Thyroid gland (tissue), 4 donors: ENCODE results near the gene SLC2A13. TPM values are rescaled to one million over a fixed set of nuclear protein-coding genes. Genes with fewer than 3 reads are reported as not detected.

Experiments used
- DNase-seq, 2 donors: peaks; one replicate each; pipeline ENCODE4 v3.0.0-alpha.2; 2019
- H3K27ac ChIP-seq, 3 donors: fragments of 200-600 bp; sonication (generic); 1 replicate in 2 of 3; 2 replicates in 1 of 3; pipeline ENCODE4 v1.5.1; 2016 to 2019; ENCODE audit warnings: mild to moderate bottlenecking in 1 of 3, moderate library complexity in 1 of 3
- H3K27me3 ChIP-seq: fragments of 200-600 bp; sonication (generic); one replicate; pipeline ENCODE4 v1.5.1; 2019
- H3K36me3 ChIP-seq, 2 donors: fragments of 200-600 bp; sonication (generic); one replicate each; pipeline ENCODE4 v1.5.1; 2016 to 2019
- H3K4me1 ChIP-seq, 2 donors: fragments of 200-600 bp; sonication (generic); one replicate each; pipeline ENCODE4 v1.5.1; 2017 to 2019
- H3K4me3 ChIP-seq, 3 donors: fragments of 200-600 bp; sonication (generic); replicated peaks in 1 of 3; 1 replicate in 2 of 3; 2 replicates in 1 of 3; pipeline ENCODE4 v1.5.1; 2016; ENCODE audit warnings: mild to moderate bottlenecking in 1 of 3
- H3K9me3 ChIP-seq: fragments of 200-600 bp; sonication (generic); one replicate; pipeline ENCODE4 v1.5.1; 2017
- CTCF ChIP-seq, 6 experiments: fragments of 200-600 bp in 3 of 6; fragments of 450-650 bp in 3 of 6; sonication (generic) in 3 of 6; IDR thresholded peaks; one replicate each; pipeline ENCODE4 v1.5.1; 2016 to 2019; ENCODE audit warnings: antibody characterized with exemption in 6 of 6, mild to moderate bottlenecking in 2 of 6, inconsistent platforms in 1 of 6, moderate library complexity in 1 of 6
- POLR2A ChIP-seq, 2 donors: fragments of 450-650 bp; IDR thresholded peaks; one replicate each; pipeline ENCODE4 v1.6.1; 2017; ENCODE audit warnings: antibody characterized with exemption in 2 of 2, mild to moderate bottlenecking in 2 of 2, moderate library complexity in 1 of 2
- WGBS, 2 donors: methylation state at CpG; one replicate each; pipeline ENCODE4 v1.1.5; 2017; 5-methylcytosine and 5-hydroxymethylcytosine counted together
- intact Hi-C: fragments of 100-400 bp; cut with DNase I; formaldehyde crosslinking; loops from one replicate; pipeline ENCODE4 v1.15.1; 2023
- total RNA-seq, 4 donors: library from RNA; depleted of rRNA; stranded (reverse); fragments of >200 nt; gene quantifications; one replicate each; pipeline ENCODE4 v1.2.3, GENCODE V29; 2016

The SLC2A13 gene
- total RNA-seq, 4 donors from 2014 or later = 9.8 to 21.3 (median 10.0) TPM

DNA sequence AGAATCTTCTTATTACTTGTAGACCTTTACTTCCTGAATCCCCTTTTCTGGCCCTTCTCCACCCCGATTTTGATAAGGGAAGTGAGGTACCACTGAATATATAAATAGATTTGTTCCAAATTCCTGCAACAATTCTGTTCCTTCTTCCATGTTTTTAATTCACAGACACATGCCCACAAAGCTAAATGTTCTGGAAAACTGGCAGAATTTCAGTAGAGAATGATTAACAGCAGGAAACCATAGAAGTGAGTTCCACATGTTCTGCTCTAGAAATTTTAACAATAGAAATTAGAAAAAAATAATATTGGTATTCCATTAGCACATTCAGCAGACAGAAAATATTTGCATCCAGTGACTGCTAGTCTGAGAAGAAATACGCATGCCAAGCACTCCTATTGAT lies 139.6 kb downstream of the SLC2A13 start:
- no peak overlapping the region for H3K4me3 ChIP-seq
- intact Hi-C loops = no loop called here
- DNase-seq = no peak
- WGBS, 2 donors = 67 to 81% methylated on average over 2 of the region's 2 CpGs
- no peak overlapping the region for H3K27ac ChIP-seq
- H3K27me3 ChIP-seq = no peaks in the 10 kb centered on the region
- no peaks in the 10 kb centered on the region for H3K36me3 ChIP-seq
- no peaks in the 10 kb centered on the region for H3K9me3 ChIP-seq
- H3K4me1 ChIP-seq = no peaks in the 10 kb centered on the region
- TF ChIP-seq CTCF (IDR thresholded peaks at IDR 0.05) = no peak
- TF ChIP-seq POLR2A (IDR thresholded peaks at IDR 0.05) = no peak

GRCh38 chr12:39959467-39959866 lies 146.4 kb downstream of the SLC2A13 start:
- Histone ChIP-seq H3K27me3 (no peaks in the 10 kb centered on the region), H3K27ac (no peak overlapping the region), H3K9me3 (no peaks in the 10 kb centered on the region), H3K4me1 (no peaks in the 10 kb centered on the region), H3K4me3 (no peak overlapping the region), H3K36me3 (no peaks in the 10 kb centered on the region)
- DNase-seq = no peak
- TF ChIP-seq POLR2A (IDR thresholded peaks at IDR 0.05) (no peak), CTCF (IDR thresholded peaks at IDR 0.05) (no peak)
- WGBS, 2 donors = 90% methylated on average over 2 of the region's 2 CpGs
- intact Hi-C loops = no loop called here

DNA sequence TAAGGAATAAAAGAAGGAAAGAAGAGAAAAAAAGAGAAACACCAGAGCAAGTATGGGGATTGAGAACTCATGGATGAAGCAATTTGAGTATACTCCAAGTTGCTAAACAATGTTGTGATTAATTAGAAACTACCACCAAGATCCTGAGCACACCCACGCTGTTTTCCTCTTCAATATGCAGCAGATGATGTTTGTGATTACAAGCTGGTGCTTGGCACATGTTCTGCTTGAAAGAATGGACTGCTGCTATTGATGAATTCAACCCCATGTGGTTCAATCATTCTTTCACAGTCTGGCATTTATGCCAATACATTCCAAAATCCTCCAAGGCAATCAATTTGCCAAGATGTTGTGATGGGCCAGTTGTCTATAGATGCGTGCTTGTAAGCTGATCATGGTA lies 146.8 kb downstream of the SLC2A13 start:
- intact Hi-C loops = no loop called here
- Histone ChIP-seq H3K4me3 (no peak overlapping the region), H3K4me1 (no peaks in the 10 kb centered on the region), H3K9me3 (no peaks in the 10 kb centered on the region), H3K27me3 (no peaks in the 10 kb centered on the region), H3K27ac (no peak overlapping the region), H3K36me3 (no peaks in the 10 kb centered on the region)
- 83 to 88% methylated on average over 2 of the region's 2 CpGs for WGBS, 2 donors
- TF ChIP-seq CTCF (IDR thresholded peaks at IDR 0.05) = no peak
- no peak for TF ChIP-seq POLR2A (IDR thresholded peaks at IDR 0.05)
- DNase-seq = no peak

DNA sequence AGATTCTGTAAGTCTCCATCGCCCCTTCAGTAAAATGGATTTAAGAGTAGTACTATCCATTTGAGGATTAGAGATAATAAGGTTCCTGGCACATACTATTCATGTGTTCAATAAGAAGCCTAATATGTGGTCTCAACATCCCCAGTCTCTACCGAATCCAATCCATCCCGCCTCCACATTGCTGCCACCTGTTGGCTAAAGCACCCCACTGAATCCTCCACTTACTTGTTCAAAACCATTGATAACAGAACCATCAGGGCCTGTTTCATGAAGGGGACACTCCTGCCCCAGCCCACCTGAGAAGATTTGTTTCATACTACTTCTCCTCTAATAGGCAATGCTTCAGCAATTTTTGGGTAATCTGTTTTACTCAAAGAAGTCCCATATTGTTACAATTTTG lies 147.5 kb downstream of the SLC2A13 start:
- TF ChIP-seq CTCF (IDR thresholded peaks at IDR 0.05) (no peak), POLR2A (IDR thresholded peaks at IDR 0.05) (no peak)
- 88 to 89% methylated on average over 3 of the region's 3 CpGs for WGBS, 2 donors
- no peak overlapping the region for H3K4me3 ChIP-seq
- H3K36me3 ChIP-seq = no peaks in the 10 kb centered on the region
- H3K9me3 ChIP-seq = no peaks in the 10 kb centered on the region
- H3K27me3 ChIP-seq = no peaks in the 10 kb centered on the region
- intact Hi-C loops = no loop called here
- no peak for DNase-seq
- no peaks in the 10 kb centered on the region for H3K4me1 ChIP-seq
- no peak overlapping the region for H3K27ac ChIP-seq

DNA sequence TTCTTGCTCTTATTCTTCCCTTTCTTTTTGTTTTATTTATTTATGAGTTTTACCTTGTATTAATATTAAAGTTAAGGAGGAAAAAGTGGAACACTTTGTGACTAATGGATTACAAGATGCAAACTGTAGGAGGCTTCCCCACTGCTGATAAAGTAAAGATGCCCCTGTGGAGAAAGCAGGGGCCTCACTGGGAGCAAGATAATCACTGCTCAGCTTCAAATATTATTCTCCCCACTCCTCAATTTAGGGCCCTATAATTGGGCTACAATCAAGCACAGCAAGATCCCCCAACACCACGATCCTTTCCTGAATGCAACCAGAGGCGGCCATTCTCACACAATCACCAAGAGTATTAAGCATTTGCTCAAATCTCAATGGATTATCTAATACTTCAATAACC lies 149.2 kb downstream of the SLC2A13 start:
- intact Hi-C loops = no loop called here
- Histone ChIP-seq H3K4me3 (no peak overlapping the region), H3K27me3 (no peaks in the 10 kb centered on the region), H3K36me3 (no peaks in the 10 kb centered on the region), H3K9me3 (no peaks in the 10 kb centered on the region), H3K4me1 (no peaks in the 10 kb centered on the region), H3K27ac (no peak overlapping the region)
- WGBS, 2 donors = 76 to 78% methylated on average over 2 of the region's 2 CpGs
- no peak for DNase-seq
- TF ChIP-seq CTCF (IDR thresholded peaks at IDR 0.05) (no peak), POLR2A (IDR thresholded peaks at IDR 0.05) (no peak)
